GM18511 (cell line): ENCODE data around the gene OPTC.

Experiments used
- ATAC-seq: cut with Tn5 transposase; IDR thresholded peaks from one replicate; pipeline ENCODE4 v1.9.1; 2021; ENCODE audit warnings: mild to moderate bottlenecking, moderate library complexity; ENCODE audit not compliant: unreplicated experiment

Gene OPTC

GRCh38 chr1:203556047-203556851 is 62.3 kb downstream of the OPTC start:
- no peak for ATAC-seq

GRCh38 chr1:203557390-203557789 is 63.4 kb downstream of the OPTC start:
- ATAC-seq, result no peak

GRCh38 chr1:203558064-203558760 is 64.3 kb downstream of the OPTC start:
- no peak for ATAC-seq
